ENCODE measurements around the gene COL20A1.

GRCh38 chr20:63323357-63323981 lies 30.5 kb downstream of the COL20A1 start:
- TF ChIP-seq EZH2 (IDR thresholded peaks at IDR 0.05; ENCODE audit: insufficient read depth, low read length), result no peak
- TF ChIP-seq, protein P1, sequence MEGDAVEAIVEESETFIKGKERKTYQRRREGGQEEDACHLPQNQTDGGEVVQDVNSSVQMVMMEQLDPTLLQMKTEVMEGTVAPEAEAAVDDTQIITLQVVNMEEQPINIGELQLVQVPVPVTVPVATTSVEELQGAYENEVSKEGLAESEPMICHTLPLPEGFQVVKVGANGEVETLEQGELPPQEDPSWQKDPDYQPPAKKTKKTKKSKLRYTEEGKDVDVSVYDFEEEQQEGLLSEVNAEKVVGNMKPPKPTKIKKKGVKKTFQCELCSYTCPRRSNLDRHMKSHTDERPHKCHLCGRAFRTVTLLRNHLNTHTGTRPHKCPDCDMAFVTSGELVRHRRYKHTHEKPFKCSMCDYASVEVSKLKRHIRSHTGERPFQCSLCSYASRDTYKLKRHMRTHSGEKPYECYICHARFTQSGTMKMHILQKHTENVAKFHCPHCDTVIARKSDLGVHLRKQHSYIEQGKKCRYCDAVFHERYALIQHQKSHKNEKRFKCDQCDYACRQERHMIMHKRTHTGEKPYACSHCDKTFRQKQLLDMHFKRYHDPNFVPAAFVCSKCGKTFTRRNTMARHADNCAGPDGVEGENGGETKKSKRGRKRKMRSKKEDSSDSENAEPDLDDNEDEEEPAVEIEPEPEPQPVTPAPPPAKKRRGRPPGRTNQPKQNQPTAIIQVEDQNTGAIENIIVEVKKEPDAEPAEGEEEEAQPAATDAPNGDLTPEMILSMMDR (IDR thresholded peaks at IDR 0.05; ENCODE audit: insufficient read depth, low read depth, low read length), result no peak
